ENCODE data around the gene ROBO1. TPM values are rescaled to one million over a fixed set of nuclear protein-coding genes. Genes with fewer than 3 reads are reported as not detected.

The ROBO1 gene
- total and polyA plus RNA-seq, 2 of the 8 experiments (the other 6 are each of a cell fraction or from before 2014, with no cell fraction given) = 51.4 to 91.0 TPM

DNA sequence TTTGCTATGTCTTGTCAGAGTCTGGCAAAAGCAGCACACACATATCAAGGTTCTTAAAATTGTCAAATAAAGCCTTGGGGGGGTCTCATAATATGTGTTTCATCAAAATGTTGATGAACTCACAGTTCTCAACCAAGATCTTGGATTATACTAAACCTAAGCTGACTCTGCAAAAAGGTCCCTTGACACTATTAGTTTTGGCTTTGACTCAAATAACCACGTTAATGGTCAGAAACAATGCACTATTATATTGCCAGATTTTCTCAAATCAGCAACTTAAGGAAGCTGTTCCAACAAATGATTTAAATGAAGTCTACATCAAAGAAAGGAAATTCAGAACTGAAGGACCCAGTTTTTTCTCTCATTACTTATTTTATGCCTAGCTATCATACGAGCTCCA lies 1063.9 kb downstream of the ROBO1 start:
- Histone ChIP-seq H3K27me3 (replicated peaks in 1 of 4; ENCODE audit: control insufficient read depth in 3 of 4, extremely low read depth in 1 of 4, insufficient read depth in 3 of 4, low read length in 3 of 4) (no peaks in the 10 kb centered on the region), H4K91ac (replicated peaks; ENCODE audit: insufficient read length, low read length) (no peak overlapping the region), H3K36me3 (ENCODE audit: control insufficient read depth in 2 of 4, insufficient read depth in 4 of 4, low read length in 3 of 4) (peaks cover 0 to 2% (median 0%) of the 10 kb centered on the region in 4 experiments; a peak in 1 of 8 replicates), H4K20me1 (replicated peaks in 1 of 2; ENCODE audit: control insufficient read depth in 1 of 2, insufficient read depth in 2 of 2, low read length in 2 of 2) (peaks cover 0 to 1% of the 10 kb centered on the region in 2 experiments), H3K4me2 (ENCODE audit: insufficient read depth in 1 of 2, low read depth in 2 of 2, low read length in 2 of 2) (no peak overlapping the region), H4K8ac (ENCODE audit: extremely low read depth, insufficient read depth, low read length) (no peak overlapping the region), H3K4me1 (replicated peaks in 1 of 4; ENCODE audit: control insufficient read depth in 3 of 4, insufficient read depth in 4 of 4, low read length in 3 of 4) (no peaks in the 10 kb centered on the region), H2BK5ac (ENCODE audit: low read depth, low read length) (no peak overlapping the region), H3K79me1 (ENCODE audit: low read depth, low read length) (no peaks in the 10 kb centered on the region), H2AK5ac (ENCODE audit: low read depth, low read length) (no peak overlapping the region), H3K56ac (replicated peaks; ENCODE audit: insufficient read length, low read depth, low read length) (no peak overlapping the region), H2BK12ac (ENCODE audit: low read depth, low read length) (no peak overlapping the region), H2BK120ac (replicated peaks; ENCODE audit: low read depth, low read length) (no peak overlapping the region), H3K9ac (replicated peaks in 1 of 4; ENCODE audit: extremely low read depth in 1 of 4, low read depth in 3 of 4, low read length in 3 of 4) (peak overlapping the region in 1 of 4 experiments; percentile 34; a peak in 1 of 7 replicates), H2BK15ac (ENCODE audit: low read length) (no peak overlapping the region), H3K27ac (ENCODE audit: low read depth, low read length) (no peak overlapping the region), H3K18ac (ENCODE audit: extremely low read depth, low read length) (no peak overlapping the region), H3K23me2 (ENCODE audit: low read depth, low read length) (no peaks in the 10 kb centered on the region), H3K9me3 (ENCODE audit: insufficient read depth in 2 of 2, low read depth in 1 of 2, low read length in 1 of 2) (no peaks in the 10 kb centered on the region), H3K4ac (replicated peaks; ENCODE audit: insufficient read length, low read depth, low read length) (no peak overlapping the region), H3K4me3 (ENCODE audit: extremely low read depth in 1 of 4, insufficient read depth in 2 of 4, low read depth in 3 of 4, low read length in 4 of 4) (no peak overlapping the region), H2AFZ (ENCODE audit: low read length) (no peak overlapping the region), H3K14ac (ENCODE audit: insufficient read length) (no peak overlapping the region), H2BK20ac (ENCODE audit: low read length) (no peak overlapping the region), H3K23ac (ENCODE audit: insufficient read length) (no peak overlapping the region), H4K5ac (ENCODE audit: insufficient read length, low read depth, low read length) (no peak overlapping the region), H3K79me2 (ENCODE audit: control insufficient read depth in 1 of 2, insufficient read depth in 2 of 2, low read length in 2 of 2) (no peaks in the 10 kb centered on the region)
- 93% methylated on average over 2 of the region's 2 CpGs; no CpG with 5 or more reads in 1 of the 2 experiments for WGBS, 2 experiments (ENCODE audit: extremely low coverage in 1 of 2, insufficient coverage in 1 of 2, insufficient read length in 1 of 2, insufficient replicate concordance in 2 of 2, low coverage in 1 of 2, low lambda C conversion rate in 2 of 2, missing lambda C conversion rate in 1 of 2)
- DNase-seq (ENCODE audit: low read depth in 1 of 2, low spot score in 2 of 2) (no peak), FAIRE-seq (no peak)
- ChIA-PET CTCF (ENCODE audit: partially characterized antibody) (no interaction called here), POLR2A (ENCODE audit: partially characterized antibody) (no interaction called here)
- TF ChIP-seq, protein P1, sequence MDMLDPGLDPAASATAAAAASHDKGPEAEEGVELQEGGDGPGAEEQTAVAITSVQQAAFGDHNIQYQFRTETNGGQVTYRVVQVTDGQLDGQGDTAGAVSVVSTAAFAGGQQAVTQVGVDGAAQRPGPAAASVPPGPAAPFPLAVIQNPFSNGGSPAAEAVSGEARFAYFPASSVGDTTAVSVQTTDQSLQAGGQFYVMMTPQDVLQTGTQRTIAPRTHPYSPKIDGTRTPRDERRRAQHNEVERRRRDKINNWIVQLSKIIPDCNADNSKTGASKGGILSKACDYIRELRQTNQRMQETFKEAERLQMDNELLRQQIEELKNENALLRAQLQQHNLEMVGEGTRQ (IDR thresholded peaks at IDR 0.05; ENCODE audit: low read length) = no peak
- TF ChIP-seq EZH2 (IDR thresholded peaks at IDR 0.05; ENCODE audit: low read depth, low read length, severe bottlenecking) (no peak), TCF12 (IDR thresholded peaks at IDR 0.05; ENCODE audit: low read depth, low read length) (no peak), CHD1 (IDR thresholded peaks at IDR 0.05; ENCODE audit: low read depth, low read length) (no peak), JUN (IDR thresholded peaks at IDR 0.05; ENCODE audit: low read depth, low read length) (no peak)
